Activated naive CD8-positive, alpha-beta T cell treated with anti-CD3 and anti-CD28 coated beads, Interleukin-2, amount 10 ng/mL, durations not matched to agents 7 days and 5 days (primary cell): ENCODE results near the gene DIAPH1. TPM values are rescaled to one million over a fixed set of nuclear protein-coding genes. Genes with fewer than 3 reads are reported as not detected.

Source experiments
- ATAC-seq: fragments of 150-1000 bp; cut with Tn5 transposase; one replicate; pipeline ENCODE4 v1.10.0; 2021; ENCODE audit warnings: low read depth, moderate library complexity
- POLR2A ChIA-PET: fragments of 350-600 bp; sonication (Branson Sonifier 250); formaldehyde crosslinking; loops from one replicate; lab custom pipeline; 2021; ENCODE audit warnings: antibody characterized with exemption; lab: Charles Lee
- DNase-seq: peaks from one replicate; pipeline ENCODE4 v3.0.0; 2021
- H3K27ac Mint-ChIP-seq: one replicate; pipeline ENCODE4 v1.8.0; 2022; ENCODE audit warnings: mild to moderate bottlenecking, mixed read lengths
- H3K27me3 Mint-ChIP-seq: one replicate; pipeline ENCODE4 v1.8.0; 2022; ENCODE audit warnings: mild to moderate bottlenecking, moderate library complexity, mixed read lengths
- H3K36me3 Mint-ChIP-seq: one replicate; pipeline ENCODE4 v1.8.0; 2021; ENCODE audit warnings: mild to moderate bottlenecking, mixed read lengths
- H3K4me1 Mint-ChIP-seq: one replicate; pipeline ENCODE4 v1.8.0; 2021; ENCODE audit warnings: mixed read lengths
- H3K4me3 Mint-ChIP-seq: one replicate; pipeline ENCODE4 v1.8.0; 2022; ENCODE audit warnings: mild to moderate bottlenecking, moderate library complexity, mixed read lengths
- H3K9me3 Mint-ChIP-seq: one replicate; pipeline ENCODE4 v1.8.0; 2021; ENCODE audit warnings: mixed read lengths
- total RNA-seq, 2 experiments: library from RNA; stranded (reverse); gene quantifications; one replicate each; pipeline ENCODE4 v1.2.3, GENCODE V29; 2021

Gene DIAPH1
- total RNA-seq, 2 experiments from 2014 or later = 244 to 256 TPM

DNA sequence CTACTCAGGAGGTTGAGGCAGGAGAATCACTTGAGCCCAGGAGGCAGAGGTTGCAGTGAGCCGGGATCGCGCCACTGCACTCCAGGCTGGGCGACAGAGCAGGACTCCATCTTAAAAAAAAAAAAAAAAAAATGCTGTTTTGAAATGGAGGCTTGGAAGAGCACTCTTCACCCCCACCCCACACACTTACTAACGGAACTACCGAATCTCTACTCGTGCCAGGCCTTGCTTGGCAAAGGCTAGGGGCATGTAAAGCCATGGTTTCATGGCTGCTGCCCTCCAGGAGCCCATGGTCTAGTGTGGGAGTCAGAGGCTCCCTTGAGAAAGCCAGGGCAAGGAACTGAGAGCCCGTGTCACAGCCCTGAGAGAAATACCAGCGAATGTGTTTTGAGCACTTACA, 108.6 kb downstream of the DIAPH1 start:
- DNase-seq (no peak), ATAC-seq (no peak)
- no peaks in the 10 kb centered on the region for H3K27me3 Mint-ChIP-seq
- H3K4me1 Mint-ChIP-seq = peaks cover 17% of the 10 kb centered on the region
- POLR2A ChIA-PET = no interaction called here
- no peak overlapping the region for H3K27ac Mint-ChIP-seq
- H3K9me3 Mint-ChIP-seq = no peaks in the 10 kb centered on the region
- H3K36me3 Mint-ChIP-seq = peaks cover 6% of the 10 kb centered on the region
- no peak overlapping the region for H3K4me3 Mint-ChIP-seq

DNA sequence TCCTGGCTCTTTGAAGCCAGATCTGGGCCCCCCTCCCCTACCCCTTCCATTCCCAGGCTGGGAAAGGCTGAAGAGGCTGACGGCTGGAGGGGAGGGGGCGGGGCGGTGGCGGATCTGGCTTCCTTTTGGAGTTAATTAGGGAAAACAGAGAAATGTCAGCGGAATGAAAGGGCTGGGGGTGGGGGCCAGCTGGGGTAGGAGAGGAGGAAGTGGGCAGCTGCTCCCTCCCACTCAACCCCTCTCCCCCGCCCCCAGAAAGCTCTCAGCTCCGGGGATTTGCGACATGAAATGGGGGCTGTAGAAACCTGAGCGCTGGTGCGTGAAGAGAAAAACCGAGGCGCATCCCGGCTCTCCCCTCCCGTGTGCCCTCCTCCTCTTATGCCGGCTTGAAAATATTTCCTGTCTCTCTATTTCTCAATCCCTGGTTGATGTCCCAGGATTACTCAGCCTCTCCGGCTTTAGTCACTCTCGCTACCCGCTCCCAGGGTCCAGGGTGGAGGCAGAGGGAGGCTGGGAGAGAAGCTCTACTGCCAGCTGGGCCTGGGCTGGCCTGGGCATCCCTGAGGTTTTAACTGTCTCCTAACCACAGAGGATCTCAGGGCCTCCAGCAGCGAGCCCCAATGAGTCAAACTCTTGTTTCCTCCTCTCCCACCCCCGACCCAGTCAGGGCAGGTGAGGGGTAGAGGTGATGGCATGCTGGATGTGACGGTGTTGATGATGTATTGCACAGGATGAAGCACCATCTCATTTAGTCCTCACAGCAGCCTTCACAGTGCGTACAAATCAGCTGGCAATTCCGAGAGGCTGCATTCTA, 109.8 kb downstream of the DIAPH1 start:
- H3K27me3 Mint-ChIP-seq = peaks cover 3% of the 10 kb centered on the region
- H3K27ac Mint-ChIP-seq = no peak overlapping the region
- no peak for ATAC-seq
- H3K4me1 Mint-ChIP-seq = peaks cover 10% of the 10 kb centered on the region
- no peak overlapping the region for H3K4me3 Mint-ChIP-seq
- POLR2A ChIA-PET = interaction anchor here (0.6 kb wide), 1 partner anchor 174 kb away, joined by 4 read pairs; no protein-coding TSS in a partner anchor
- no peaks in the 10 kb centered on the region for H3K9me3 Mint-ChIP-seq
- DNase-seq = no peak
- H3K36me3 Mint-ChIP-seq = peaks cover 6% of the 10 kb centered on the region

DNA sequence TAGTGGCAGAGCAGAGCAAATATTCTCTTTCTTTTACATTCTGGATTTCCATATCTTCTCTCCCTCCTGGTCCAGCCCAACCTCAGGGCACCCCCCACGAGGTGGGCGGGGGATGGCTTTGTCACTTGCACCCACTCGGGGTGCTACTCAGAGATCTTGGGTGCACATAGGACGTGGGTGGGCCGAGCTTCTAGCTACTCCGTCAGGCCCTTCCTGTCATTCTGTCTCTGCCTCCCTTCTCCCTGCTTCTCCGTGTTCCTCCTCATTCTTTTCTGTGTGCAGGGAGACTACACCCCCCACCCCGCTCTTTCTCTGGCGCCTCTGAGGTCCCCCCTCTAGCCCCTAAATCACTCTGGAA, 110.4 kb downstream of the DIAPH1 start:
- peaks cover 4% of the 10 kb centered on the region for H3K36me3 Mint-ChIP-seq
- DNase-seq (no peak), ATAC-seq (no peak)
- peaks cover 3% of the 10 kb centered on the region for H3K27me3 Mint-ChIP-seq
- no peak overlapping the region for H3K4me3 Mint-ChIP-seq
- POLR2A ChIA-PET = no interaction called here
- no peak overlapping the region for H3K27ac Mint-ChIP-seq
- no peaks in the 10 kb centered on the region for H3K9me3 Mint-ChIP-seq
- peaks cover 5% of the 10 kb centered on the region for H3K4me1 Mint-ChIP-seq

DNA sequence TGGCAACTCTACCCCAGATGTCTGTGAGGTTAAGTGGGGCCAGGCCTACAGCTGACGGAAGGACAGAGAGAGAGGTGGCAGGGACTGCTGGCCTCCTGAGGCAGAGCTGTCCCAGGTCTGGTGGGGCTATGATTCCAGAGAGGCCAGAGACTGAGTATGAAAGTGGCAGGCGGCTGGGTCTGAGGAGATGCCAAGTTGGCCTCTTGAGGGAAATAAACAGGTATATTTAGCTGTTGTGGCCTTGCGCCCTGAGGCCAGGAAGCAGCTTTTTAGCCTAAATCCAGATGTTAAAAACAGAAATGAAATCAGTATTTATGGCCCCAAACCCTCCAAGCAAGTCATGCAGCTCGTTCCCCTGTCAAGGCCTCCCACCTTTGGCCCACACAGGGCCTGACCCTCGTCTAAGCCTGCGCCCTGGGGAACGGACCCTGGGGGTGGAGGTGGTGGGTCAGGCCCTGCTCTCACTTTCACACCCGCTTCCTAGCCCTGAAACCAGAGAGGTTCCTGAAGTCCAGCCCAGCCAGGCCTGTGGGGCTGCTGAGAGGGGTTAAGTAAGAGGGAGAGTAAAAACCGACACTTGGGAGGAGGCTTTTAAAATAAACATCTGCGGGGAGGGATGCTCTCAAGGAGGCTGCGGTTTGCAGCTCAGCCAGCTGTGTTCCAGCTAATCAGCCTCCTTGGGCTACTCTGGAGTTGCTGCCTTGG, 111.3 kb downstream of the DIAPH1 start:
- H3K9me3 Mint-ChIP-seq = no peaks in the 10 kb centered on the region
- peaks cover 3% of the 10 kb centered on the region for H3K27me3 Mint-ChIP-seq
- no peak for ATAC-seq
- no peak for DNase-seq
- H3K36me3 Mint-ChIP-seq = no peaks in the 10 kb centered on the region
- H3K4me1 Mint-ChIP-seq = no peaks in the 10 kb centered on the region
- H3K27ac Mint-ChIP-seq = no peak overlapping the region
- POLR2A ChIA-PET = no interaction called here
- H3K4me3 Mint-ChIP-seq = no peak overlapping the region

DNA sequence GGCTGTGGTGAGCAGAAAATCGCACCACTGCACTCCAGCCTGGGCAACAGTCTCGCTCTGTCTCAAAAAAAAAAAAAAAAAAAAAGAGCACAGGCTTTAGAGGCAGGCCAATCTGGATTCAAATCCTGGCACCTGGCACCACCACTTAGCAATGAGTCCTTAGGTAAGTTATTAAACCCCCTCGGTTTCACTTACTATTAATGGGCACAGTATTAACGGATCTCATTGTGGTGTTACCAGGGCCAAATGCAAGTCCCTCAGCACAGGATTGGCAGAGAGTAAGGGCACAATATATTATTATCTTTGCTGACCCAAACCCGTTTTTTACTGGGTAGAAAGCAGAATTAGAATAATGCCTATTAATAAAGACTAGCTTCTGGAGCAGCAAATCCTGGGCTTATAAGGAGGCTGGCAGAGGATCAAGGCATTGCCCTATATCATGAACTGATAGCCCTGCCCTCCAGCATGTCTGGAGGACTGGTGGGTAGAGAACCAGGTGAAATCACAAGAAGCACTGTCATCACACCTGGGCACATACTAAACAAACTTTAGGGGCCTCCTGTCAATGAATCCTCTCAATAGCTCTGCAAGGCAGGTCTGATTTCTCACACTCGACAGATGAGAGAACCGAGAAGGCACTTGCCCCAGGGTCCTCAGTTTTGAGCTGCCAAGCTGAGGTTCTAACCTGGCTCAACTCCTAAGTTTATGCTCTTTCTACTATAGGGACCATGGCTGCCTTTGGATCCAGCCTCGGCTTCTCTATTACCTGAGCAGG, 112.2 kb downstream of the DIAPH1 start:
- POLR2A ChIA-PET = no interaction called here
- H3K36me3 Mint-ChIP-seq = no peaks in the 10 kb centered on the region

DNA sequence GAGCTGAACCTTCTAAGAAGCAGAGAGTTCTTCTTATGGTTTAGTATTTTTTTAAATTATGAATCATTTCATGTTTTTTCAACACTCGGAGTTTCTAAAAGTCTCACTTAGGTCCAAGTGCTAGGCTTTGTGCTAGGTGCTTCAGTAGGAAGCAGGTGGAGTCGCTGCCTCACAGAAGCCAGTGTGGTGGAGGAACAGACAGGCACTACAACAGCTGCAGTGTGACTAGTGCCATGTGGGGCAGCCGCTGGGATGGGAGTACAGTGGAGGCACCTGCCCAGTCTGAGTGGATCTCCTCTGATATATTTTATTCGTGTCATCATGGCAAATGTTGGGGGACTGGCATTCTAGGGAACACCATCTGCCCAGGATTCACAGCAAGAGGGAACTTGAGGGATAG, 114.6 kb downstream of the DIAPH1 start:
- Mint-ChIP-seq H3K27ac (no peak overlapping the region), H3K36me3 (no peaks in the 10 kb centered on the region), H3K9me3 (no peaks in the 10 kb centered on the region), H3K4me3 (no peak overlapping the region), H3K4me1 (no peaks in the 10 kb centered on the region), H3K27me3 (peaks cover 10% of the 10 kb centered on the region)
- ATAC-seq (no peak), DNase-seq (no peak)
- POLR2A ChIA-PET = no interaction called here

More for the DNA sequence above, 112.2 kb downstream of the DIAPH1 start:
- Mint-ChIP-seq H3K9me3 (no peaks in the 10 kb centered on the region), H3K4me3 (no peak overlapping the region), H3K27ac (no peak overlapping the region), H3K27me3 (peaks cover 6% of the 10 kb centered on the region), H3K4me1 (no peaks in the 10 kb centered on the region)
- no peak for ATAC-seq
- DNase-seq = no peak

DNA sequence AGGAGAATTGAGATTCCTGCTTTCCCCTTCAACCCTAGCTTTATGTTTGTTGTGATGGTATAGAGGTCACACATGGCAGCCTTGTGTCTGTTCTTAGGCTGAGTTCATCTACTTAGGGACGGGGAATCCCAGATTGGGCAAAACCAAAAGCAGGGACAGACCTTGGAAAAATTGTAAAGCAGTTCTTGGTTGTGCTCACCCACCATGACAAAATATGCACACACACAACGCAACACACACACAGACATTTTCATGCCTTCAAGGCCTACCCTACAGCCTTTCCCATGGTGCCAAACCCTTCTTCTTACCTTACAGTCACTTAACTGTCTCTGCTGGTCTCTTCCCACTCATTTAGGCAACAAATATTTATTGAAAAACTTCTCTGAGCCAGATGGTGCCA, 115.1 kb downstream of the DIAPH1 start:
- H3K27me3 Mint-ChIP-seq = peaks cover 11% of the 10 kb centered on the region
- DNase-seq (no peak), ATAC-seq (no peak)
- H3K4me3 Mint-ChIP-seq = no peak overlapping the region
- POLR2A ChIA-PET = no interaction called here
- no peaks in the 10 kb centered on the region for H3K4me1 Mint-ChIP-seq
- H3K9me3 Mint-ChIP-seq = no peaks in the 10 kb centered on the region
- no peaks in the 10 kb centered on the region for H3K36me3 Mint-ChIP-seq
- H3K27ac Mint-ChIP-seq = no peak overlapping the region

DNA sequence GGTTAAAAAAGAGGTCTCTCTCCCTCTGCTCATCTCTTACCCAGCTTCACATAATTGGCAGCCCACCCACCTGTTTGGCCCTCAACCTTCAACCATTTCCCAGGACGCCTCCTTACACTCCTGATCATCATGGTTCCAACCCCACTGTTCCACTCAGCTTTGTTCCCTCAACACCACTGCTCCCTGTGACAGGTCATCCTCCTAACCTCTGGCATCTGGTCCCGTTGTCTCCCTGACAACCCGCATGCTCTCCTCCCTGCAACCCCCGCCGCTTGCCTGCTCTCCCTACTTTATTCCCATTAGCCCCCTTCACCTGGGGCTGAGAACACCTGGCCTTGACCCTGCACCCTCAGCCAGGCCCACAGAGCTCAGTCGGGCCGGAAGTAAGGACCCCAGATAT, 117.0 kb downstream of the DIAPH1 start:
- DNase-seq = no peak
- POLR2A ChIA-PET = no interaction called here
- Mint-ChIP-seq H3K4me3 (no peak overlapping the region), H3K36me3 (no peaks in the 10 kb centered on the region), H3K27ac (no peak overlapping the region), H3K9me3 (no peaks in the 10 kb centered on the region), H3K4me1 (no peaks in the 10 kb centered on the region), H3K27me3 (peaks cover 16% of the 10 kb centered on the region)
- ATAC-seq = no peak

DNA sequence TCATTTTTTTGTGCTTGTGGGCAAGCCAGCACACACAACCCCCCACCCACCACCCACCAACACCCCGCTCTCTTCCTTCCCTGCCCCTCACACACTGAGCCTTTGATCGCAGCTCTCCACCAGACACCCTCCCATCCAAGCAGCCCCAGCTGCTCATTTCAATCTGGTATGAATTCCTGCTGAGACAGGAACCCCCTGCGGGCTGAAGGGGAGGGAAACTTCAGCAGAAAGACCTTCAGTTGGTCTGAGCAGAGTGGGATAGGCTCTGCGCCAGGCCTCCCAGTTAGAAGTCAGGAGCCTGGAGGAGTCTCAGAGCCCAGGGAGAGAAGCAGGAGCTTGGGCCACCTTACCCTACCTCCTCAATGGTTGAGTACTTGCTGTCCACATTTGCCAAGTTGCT, 122.8 kb downstream of the DIAPH1 start:
- H3K9me3 Mint-ChIP-seq = no peaks in the 10 kb centered on the region
- no peak for ATAC-seq
- POLR2A ChIA-PET = no interaction called here

DNA sequence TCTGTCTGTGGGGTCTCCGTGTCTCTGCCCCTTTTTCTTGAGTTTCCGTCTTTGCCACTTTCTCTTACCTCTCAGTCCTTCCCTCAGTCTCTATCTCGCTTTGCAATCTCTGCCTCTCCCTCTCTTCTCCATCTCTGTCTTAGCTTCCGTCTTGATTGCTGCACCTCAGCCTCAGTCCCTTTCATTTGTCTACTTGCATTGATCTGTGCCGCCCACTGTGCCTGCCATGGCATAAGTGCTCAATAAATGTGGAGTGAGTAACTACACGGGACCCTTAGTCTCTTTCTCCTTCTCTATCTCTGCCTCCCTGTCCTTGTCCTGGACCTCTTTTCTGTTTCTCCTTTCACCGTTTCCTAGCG, 123.4 kb downstream of the DIAPH1 start:
- Mint-ChIP-seq H3K9me3 (no peaks in the 10 kb centered on the region), H3K36me3 (no peaks in the 10 kb centered on the region), H3K27ac (no peak overlapping the region), H3K4me3 (no peak overlapping the region), H3K4me1 (peaks cover 4% of the 10 kb centered on the region), H3K27me3 (peaks cover 55% of the 10 kb centered on the region)
- no peak for DNase-seq
- POLR2A ChIA-PET = no interaction called here
- ATAC-seq = no peak

More for the DNA sequence above, 122.8 kb downstream of the DIAPH1 start:
- Mint-ChIP-seq H3K27ac (no peak overlapping the region), H3K4me1 (peaks cover 4% of the 10 kb centered on the region), H3K36me3 (no peaks in the 10 kb centered on the region), H3K27me3 (peaks cover 50% of the 10 kb centered on the region), H3K4me3 (no peak overlapping the region)
- DNase-seq = no peak

DNA sequence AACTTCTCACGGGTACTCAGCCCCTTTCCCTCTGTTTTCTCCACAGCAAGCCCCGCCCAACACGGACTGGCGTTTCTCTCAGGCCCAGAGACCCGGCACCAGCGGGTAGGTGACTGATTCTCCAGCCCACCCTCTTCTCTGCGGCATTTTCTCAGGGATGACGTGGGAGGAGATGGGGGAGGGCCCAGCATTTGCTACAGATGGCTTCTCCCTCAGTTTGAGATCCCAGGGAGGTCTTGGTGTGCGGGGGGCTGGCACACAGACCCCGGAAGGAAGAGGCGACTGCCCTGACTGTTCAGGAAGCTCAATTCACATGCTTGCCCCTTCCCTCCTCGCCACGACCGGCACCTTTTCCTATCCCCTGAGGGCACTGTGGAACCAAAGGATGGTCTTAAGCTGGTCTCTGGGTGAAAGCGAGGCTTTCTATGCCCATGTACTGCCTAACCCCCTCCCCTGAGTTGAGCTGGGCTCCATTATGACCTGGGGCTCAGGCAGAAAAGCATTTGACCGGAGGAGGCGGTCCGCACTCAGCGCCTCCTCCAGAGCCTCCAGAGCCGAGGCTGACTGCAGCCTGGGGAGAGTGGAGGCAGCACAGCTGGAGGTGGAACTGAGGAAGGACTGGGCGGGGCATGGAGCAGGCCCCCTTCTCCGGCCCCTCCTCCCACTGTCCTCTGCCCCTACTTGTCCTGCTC, 123.9 kb downstream of the DIAPH1 start:
- Mint-ChIP-seq H3K36me3 (no peaks in the 10 kb centered on the region), H3K9me3 (no peaks in the 10 kb centered on the region), H3K27ac (no peak overlapping the region), H3K4me3 (no peak overlapping the region), H3K4me1 (peaks cover 4% of the 10 kb centered on the region), H3K27me3 (peaks cover 57% of the 10 kb centered on the region)
- POLR2A ChIA-PET = no interaction called here
- ATAC-seq (no peak), DNase-seq (no peak)

DNA sequence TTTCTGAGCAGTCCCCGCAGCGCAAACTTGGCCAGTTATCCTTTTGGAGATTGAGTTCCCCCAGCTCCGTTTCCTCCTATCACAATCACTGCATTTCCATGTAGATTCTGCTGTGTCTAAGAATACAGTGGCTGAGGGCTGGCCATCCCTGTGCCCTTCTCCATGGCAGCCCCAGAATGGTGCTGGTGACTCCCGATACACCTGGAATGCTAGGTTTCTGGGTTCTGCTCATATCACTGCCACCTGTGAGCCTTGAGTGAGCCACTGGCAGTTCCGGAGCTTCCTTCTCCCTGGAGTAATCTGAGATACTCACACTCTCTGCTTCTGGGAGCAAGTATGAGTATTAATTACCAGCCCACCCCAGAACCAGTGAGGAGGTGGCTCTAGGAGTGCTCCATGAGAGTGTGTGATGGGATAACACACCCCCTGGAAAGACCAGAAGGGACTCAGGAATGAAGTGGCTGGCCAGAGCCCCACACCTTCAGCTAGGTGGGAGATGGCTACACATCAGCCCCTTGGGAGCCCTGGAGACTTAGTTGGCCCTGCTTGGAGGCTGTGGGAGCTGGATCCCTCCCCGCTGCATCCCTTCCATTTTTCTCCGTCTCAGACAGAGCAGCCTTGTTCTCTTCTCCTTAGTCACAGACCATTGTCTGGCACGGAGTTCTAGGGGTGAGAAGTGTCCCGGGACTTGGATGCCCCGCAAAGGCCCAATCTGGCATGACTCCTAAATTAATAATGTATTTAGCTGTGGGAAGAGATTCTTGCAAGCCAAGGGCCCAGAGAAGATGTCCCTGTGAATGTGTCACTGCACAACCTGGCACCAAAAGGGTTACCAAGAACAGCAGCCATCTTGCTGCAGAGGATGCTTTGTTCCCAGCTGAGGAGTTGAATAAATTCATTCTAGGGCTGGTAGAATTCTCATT, 125.0 kb downstream of the DIAPH1 start:
- Mint-ChIP-seq H3K4me3 (no peak overlapping the region), H3K27ac (no peak overlapping the region)
- POLR2A ChIA-PET = no interaction called here

More for the DNA sequence above, 125.0 kb downstream of the DIAPH1 start:
- Mint-ChIP-seq H3K9me3 (no peaks in the 10 kb centered on the region), H3K36me3 (no peaks in the 10 kb centered on the region), H3K27me3 (peaks cover 59% of the 10 kb centered on the region), H3K4me1 (peaks cover 4% of the 10 kb centered on the region)
- ATAC-seq = no peak
- no peak for DNase-seq
